ENCODE measurements around the gene UNC5A. TPM values are rescaled to one million over a fixed set of nuclear protein-coding genes. Genes with fewer than 3 reads are reported as not detected.

The UNC5A gene
- total and polyA plus RNA-seq, 2 of the 8 experiments (the other 6 are each of a cell fraction or from before 2014, with no cell fraction given), result 4.0 to 7.6 TPM

DNA sequence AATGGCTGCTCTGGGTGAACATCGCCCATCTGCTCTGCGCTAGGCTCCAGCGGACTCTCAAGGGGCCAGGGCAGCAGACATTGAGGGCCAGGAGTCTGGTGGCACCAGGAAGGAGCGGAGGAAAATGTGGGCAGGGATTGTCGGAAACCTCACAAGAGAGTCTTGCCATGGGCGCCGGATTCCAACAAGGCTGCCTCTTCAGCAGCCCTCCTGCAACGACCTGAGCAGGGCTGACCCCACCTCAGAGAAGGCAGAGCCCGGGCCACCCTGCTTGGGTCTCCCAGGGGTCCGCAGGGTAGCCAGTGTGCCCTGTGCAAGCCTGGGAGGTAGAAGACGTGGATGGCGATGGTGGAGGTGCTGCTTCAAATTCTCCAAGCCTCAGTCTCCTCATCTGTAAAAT is 11.4 kb upstream of the UNC5A start:
- Histone ChIP-seq H4K8ac (ENCODE audit: extremely low read depth, insufficient read depth, low read length) (no peak overlapping the region), H4K91ac (replicated peaks; ENCODE audit: insufficient read length, low read length) (no peak overlapping the region), H3K79me2 (ENCODE audit: control insufficient read depth in 1 of 2, insufficient read depth in 2 of 2, low read length in 2 of 2) (no peaks in the 10 kb centered on the region), H3K18ac (ENCODE audit: extremely low read depth, low read length) (no peak overlapping the region), H2AK5ac (ENCODE audit: low read depth, low read length) (no peak overlapping the region), H2BK12ac (ENCODE audit: low read depth, low read length) (no peak overlapping the region), H3K9ac (replicated peaks in 1 of 4; ENCODE audit: extremely low read depth in 1 of 4, low read depth in 3 of 4, low read length in 3 of 4) (no peak overlapping the region), H3K4ac (replicated peaks; ENCODE audit: insufficient read length, low read depth, low read length) (no peak overlapping the region), H3K27me3 (replicated peaks in 1 of 4; ENCODE audit: control insufficient read depth in 3 of 4, extremely low read depth in 1 of 4, insufficient read depth in 3 of 4, low read length in 3 of 4) (peaks cover 0 to 2% (median 0%) of the 10 kb centered on the region in 4 experiments; a peak in 1 of 7 replicates), H3K23ac (ENCODE audit: insufficient read length) (no peak overlapping the region), H4K20me1 (replicated peaks in 1 of 2; ENCODE audit: control insufficient read depth in 1 of 2, insufficient read depth in 2 of 2, low read length in 2 of 2) (peaks cover 0 to 7% of the 10 kb centered on the region in 2 experiments), H3K14ac (ENCODE audit: insufficient read length) (no peak overlapping the region), H3K79me1 (ENCODE audit: low read depth, low read length) (peaks cover 3% of the 10 kb centered on the region; the same call in 1 of the 2 replicates), H2BK120ac (replicated peaks; ENCODE audit: low read depth, low read length) (no peak overlapping the region), H3K4me2 (ENCODE audit: insufficient read depth in 1 of 2, low read depth in 2 of 2, low read length in 2 of 2) (no peak overlapping the region), H2AFZ (ENCODE audit: low read length) (no peak overlapping the region), H2BK15ac (ENCODE audit: low read length) (no peak overlapping the region), H2BK5ac (ENCODE audit: low read depth, low read length) (no peak overlapping the region), H3K4me3 (ENCODE audit: extremely low read depth in 1 of 4, insufficient read depth in 2 of 4, low read depth in 3 of 4, low read length in 4 of 4) (no peak overlapping the region), H3K4me1 (replicated peaks in 1 of 4; ENCODE audit: control insufficient read depth in 3 of 4, insufficient read depth in 4 of 4, low read length in 3 of 4) (peaks cover 0 to 2% (median 0%) of the 10 kb centered on the region in 4 experiments; a peak in 2 of 7 replicates), H3K23me2 (ENCODE audit: low read depth, low read length) (peaks cover 7% of the 10 kb centered on the region), H3K56ac (replicated peaks; ENCODE audit: insufficient read length, low read depth, low read length) (no peak overlapping the region), H3K27ac (ENCODE audit: low read depth, low read length) (no peak overlapping the region), H4K5ac (ENCODE audit: insufficient read length, low read depth, low read length) (no peak overlapping the region), H3K36me3 (ENCODE audit: control insufficient read depth in 2 of 4, insufficient read depth in 4 of 4, low read length in 3 of 4) (no peaks in the 10 kb centered on the region), H2BK20ac (ENCODE audit: low read length) (no peak overlapping the region), H3K9me3 (ENCODE audit: insufficient read depth in 2 of 2, low read depth in 1 of 2, low read length in 1 of 2) (no peaks in the 10 kb centered on the region)
- ChIA-PET POLR2A (ENCODE audit: partially characterized antibody) (no interaction called here), CTCF (ENCODE audit: partially characterized antibody) (interaction anchor here (1.5 kb wide), 1 partner anchor 11 kb away, joined by 5 read pairs; no protein-coding TSS in a partner anchor)
- FAIRE-seq (no peak), DNase-seq (ENCODE audit: low read depth in 1 of 2, low spot score in 2 of 2) (no peak)
- WGBS, 2 experiments (ENCODE audit: extremely low coverage in 1 of 2, insufficient coverage in 1 of 2, insufficient read length in 1 of 2, insufficient replicate concordance in 2 of 2, low coverage in 1 of 2, low lambda C conversion rate in 2 of 2, missing lambda C conversion rate in 1 of 2), result 85% methylated on average over 12 of the region's 12 CpGs; no CpG with 5 or more reads in 1 of the 2 experiments
- TF ChIP-seq POLR2A (IDR thresholded peaks at IDR 0.05; ENCODE audit: control extremely low read depth in 1 of 2, low read depth in 2 of 2, low read length in 2 of 2) (no peak), CBX8 (IDR thresholded peaks at IDR 0.05; ENCODE audit: borderline replicate concordance, low read depth, low read length) (no peak), EP300 (IDR thresholded peaks at IDR 0.05; ENCODE audit: borderline replicate concordance in 1 of 2, low read depth in 2 of 2, low read length in 2 of 2) (no peak), POLR2AphosphoS5 (IDR thresholded peaks at IDR 0.05; ENCODE audit: low read depth, low read length) (no peak), BCL11A (IDR thresholded peaks at IDR 0.05; ENCODE audit: low read depth in 2 of 2, low read length in 2 of 2) (no peak), PHF8 (conservative IDR thresholded peaks at IDR 0.05; ENCODE audit: low read depth, low read length) (no peak), CREB1 (IDR thresholded peaks at IDR 0.05) (no peak), TEAD4 (IDR thresholded peaks at IDR 0.05; ENCODE audit: low read depth, low read length) (no peak), HDAC2 (IDR thresholded peaks at IDR 0.05; ENCODE audit: borderline replicate concordance in 1 of 2, low read depth in 2 of 2, low read length in 2 of 2) (no peak), SP4 (IDR thresholded peaks at IDR 0.05; ENCODE audit: low read length) (no peak), ATF2 (IDR thresholded peaks at IDR 0.05; ENCODE audit: low read length) (no peak)
- TF ChIP-seq, protein P1, sequence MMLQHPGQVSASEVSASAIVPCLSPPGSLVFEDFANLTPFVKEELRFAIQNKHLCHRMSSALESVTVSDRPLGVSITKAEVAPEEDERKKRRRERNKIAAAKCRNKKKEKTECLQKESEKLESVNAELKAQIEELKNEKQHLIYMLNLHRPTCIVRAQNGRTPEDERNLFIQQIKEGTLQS (IDR thresholded peaks at IDR 0.05; ENCODE audit: insufficient read depth, low read depth, low read length), result no peak

Measured in H1 (cell line).